SKM-1 treated with dmso at 0.1 percent for 144 hours (cell line): Measurements from ENCODE around the gene CPTP.

Experiments used
- DNase-seq: peaks from one replicate; lab custom pipeline; 2025; ENCODE audit not compliant: unreplicated experiment; lab: John Stamatoyannopoulos, UW

Gene CPTP

GRCh38 chr1:1332774-1333480, 8.3 kb downstream of the CPTP start:
- no peak for DNase-seq

GRCh38 chr1:1333551-1334241, 9.1 kb downstream of the CPTP start:
- DNase-seq = no peak

GRCh38 chr1:1334835-1335234, 10.2 kb downstream of the CPTP start:
- DNase-seq = no peak

GRCh38 chr1:1335283-1335682, 10.7 kb downstream of the CPTP start:
- DNase-seq = no peak

- no peak for DNase-seq
These were observed 11.2 kb downstream of the CPTP start for GRCh38 chr1:1335792-1336248.

GRCh38 chr1:1336446-1336845, 11.8 kb downstream of the CPTP start:
- DNase-seq = no peak

- no peak for DNase-seq
These were observed 12.6 kb downstream of the CPTP start for GRCh38 chr1:1336931-1337792.

GRCh38 chr1:1337793-1338147, 13.2 kb downstream of the CPTP start:
- no peak for DNase-seq

GRCh38 chr1:1338278-1338677, 13.7 kb downstream of the CPTP start:
- DNase-seq = no peak

GRCh38 chr1:1340185-1340584, 15.6 kb downstream of the CPTP start:
- DNase-seq = no peak

GRCh38 chr1:1340791-1341548, 16.4 kb downstream of the CPTP start:
- no peak for DNase-seq

- DNase-seq = no peak
These were observed 17.0 kb downstream of the CPTP start for GRCh38 chr1:1341549-1342021.

GRCh38 chr1:1342061-1342562, 17.5 kb downstream of the CPTP start:
- DNase-seq = no peak

- DNase-seq = no peak
These were observed 18.0 kb downstream of the CPTP start for GRCh38 chr1:1342584-1343115.

GRCh38 chr1:1343811-1344421, 19.3 kb downstream of the CPTP start:
- DNase-seq = no peak

GRCh38 chr1:1344655-1345361, 20.2 kb downstream of the CPTP start:
- peak; percentile 20 for DNase-seq

- DNase-seq = no peak
These were observed 20.8 kb downstream of the CPTP start for GRCh38 chr1:1345384-1345783.

- DNase-seq = no peak
These were observed 21.4 kb downstream of the CPTP start for GRCh38 chr1:1345860-1346500.

- no peak for DNase-seq
These were observed 21.9 kb downstream of the CPTP start for GRCh38 chr1:1346501-1346890.
